H1 (cell line): ENCODE data around the gene KLHL29. TPM values are rescaled to one million over a fixed set of nuclear protein-coding genes. Genes with fewer than 3 reads are reported as not detected.

Experiments used
- CTCF ChIA-PET: fragments of 300-600 bp; sonication (Branson Sonifier 250); formaldehyde crosslinking; loops from one replicate; lab custom pipeline; 2021; ENCODE audit not compliant: partially characterized antibody; lab: Charles Lee
- POLR2A ChIA-PET: fragments of 300-600 bp; sonication (Branson Sonifier 250); formaldehyde crosslinking; loops from one replicate; lab custom pipeline; 2021; ENCODE audit warnings: inconsistent platforms; ENCODE audit not compliant: partially characterized antibody; lab: Charles Lee
- DNase-seq, 2 experiments: peaks; one replicate each; pipeline versions ENCODE4 v3.0.0 to v3.0.0-alpha.2; 2010 to 2022; ENCODE audit warnings: low spot score in 2 of 2, low read depth in 1 of 2, mixed read lengths in 1 of 2
- FAIRE-seq: peaks from 2 replicates; lab custom pipeline; 2011; peaks lifted over from hg19 to GRCh38; lab: Jason Lieb, UNC
- H2AFZ ChIP-seq: 2 replicates; pipeline ENCODE4 v1.8.1; 2012; ENCODE audit warnings: low read length, inconsistent platforms
- H2AK5ac ChIP-seq: 2 replicates; pipeline ENCODE4 v1.6.1; 2013; ENCODE audit warnings: low read depth, low read length
- H2BK120ac ChIP-seq: replicated peaks from 2 replicates; pipeline ENCODE3; 2013; ENCODE audit warnings: low read depth, low read length, inconsistent platforms
- H2BK12ac ChIP-seq: 2 replicates; pipeline ENCODE4 v1.6.1; 2013; ENCODE audit warnings: low read depth, low read length
- H2BK15ac ChIP-seq: 2 replicates; pipeline ENCODE4 v1.6.1; 2013; ENCODE audit warnings: low read length
- H2BK20ac ChIP-seq: 2 replicates; pipeline ENCODE4 v1.6.1; 2013; ENCODE audit warnings: low read length
- H2BK5ac ChIP-seq: 2 replicates; pipeline ENCODE4 v1.6.1; 2013; ENCODE audit warnings: low read depth, low read length
- H3K14ac ChIP-seq: 2 replicates; pipeline ENCODE4 v1.6.1; 2013; ENCODE audit warnings: inconsistent platforms; ENCODE audit not compliant: insufficient read length
- H3K18ac ChIP-seq: 2 replicates; pipeline ENCODE4 v1.6.1; 2013; ENCODE audit warnings: low read length; ENCODE audit errors: extremely low read depth
- H3K23ac ChIP-seq: 2 replicates; pipeline ENCODE4 v1.6.1; 2013; ENCODE audit warnings: inconsistent platforms; ENCODE audit not compliant: insufficient read length
- H3K23me2 ChIP-seq: 2 replicates; pipeline ENCODE4 v1.6.1; 2013; ENCODE audit warnings: low read depth, low read length
- H3K27ac ChIP-seq: 2 replicates; pipeline ENCODE4 v1.6.1; 2011; ENCODE audit warnings: low read depth, low read length, inconsistent platforms
- H3K27me3 ChIP-seq, 4 experiments: replicated peaks in 1 of 4; 1 replicate in 1 of 4; 2 replicates in 3 of 4; pipeline versions ENCODE4 v1.6.1 to v1.8.1; 2011 to 2013; ENCODE audit warnings: low read length in 3 of 4, mild to moderate bottlenecking in 3 of 4, inconsistent platforms in 2 of 4, mixed read lengths in 2 of 4, moderate library complexity in 1 of 4; ENCODE audit not compliant: control insufficient read depth in 3 of 4, insufficient read depth in 3 of 4; ENCODE audit errors: extremely low read depth in 1 of 4
- H3K36me3 ChIP-seq, 4 experiments: 2 replicates each; pipeline versions ENCODE4 v1.6.1 to v1.8.1; 2011 to 2013; ENCODE audit warnings: mild to moderate bottlenecking in 4 of 4, low read length in 3 of 4, moderate library complexity in 2 of 4, control low read depth in 1 of 4, inconsistent platforms in 1 of 4; ENCODE audit not compliant: insufficient read depth in 4 of 4, control insufficient read depth in 2 of 4
- H3K4ac ChIP-seq: replicated peaks from 2 replicates; pipeline ENCODE3; 2013; ENCODE audit warnings: low read length, low read depth, mixed read lengths, inconsistent platforms; ENCODE audit not compliant: insufficient read length
- H3K4me1 ChIP-seq, 4 experiments: replicated peaks in 1 of 4; 1 replicate in 1 of 4; 2 replicates in 3 of 4; pipeline versions ENCODE4 v1.6.1 to v1.8.1; 2011 to 2013; ENCODE audit warnings: low read length in 3 of 4, inconsistent platforms in 2 of 4, mixed read lengths in 1 of 4; ENCODE audit not compliant: insufficient read depth in 4 of 4, control insufficient read depth in 3 of 4
- H3K4me2 ChIP-seq, 2 experiments: 2 replicates each; pipeline versions ENCODE4 v1.6.1 to v1.8.1; 2011 to 2013; ENCODE audit warnings: low read depth in 2 of 2, low read length in 2 of 2, control low read depth in 1 of 2, inconsistent platforms in 1 of 2, mild to moderate bottlenecking in 1 of 2; ENCODE audit not compliant: insufficient read depth in 1 of 2
- H3K4me3 ChIP-seq, 4 experiments: fragments of 200-600, 300-600 bp in 1 of 4; sonication (generic), shearing (Covaris generic), sonication (Bioruptor Twin) in 1 of 4; 2 replicates each; pipeline versions ENCODE4 v1.5.1 to v1.8.1; 2011 to 2016; ENCODE audit warnings: low read length in 4 of 4, low read depth in 3 of 4, control low read depth in 2 of 4, inconsistent platforms in 2 of 4, mild to moderate bottlenecking in 2 of 4, mixed read lengths in 1 of 4, moderate library complexity in 1 of 4; ENCODE audit not compliant: insufficient read depth in 2 of 4; ENCODE audit errors: extremely low read depth in 1 of 4
- H3K56ac ChIP-seq: replicated peaks from 2 replicates; pipeline ENCODE3; 2013; ENCODE audit warnings: low read depth, mild to moderate bottlenecking, mixed read lengths, low read length, inconsistent platforms; ENCODE audit not compliant: insufficient read length
- H3K79me1 ChIP-seq: 2 replicates; pipeline ENCODE4 v1.6.1; 2013; ENCODE audit warnings: low read depth, low read length, control low read depth
- H3K79me2 ChIP-seq, 2 experiments: 2 replicates each; pipeline versions ENCODE4 v1.6.1 to v1.8.1; 2012 to 2013; ENCODE audit warnings: low read length in 2 of 2, mild to moderate bottlenecking in 2 of 2, inconsistent platforms in 1 of 2; ENCODE audit not compliant: insufficient read depth in 2 of 2, control insufficient read depth in 1 of 2
- H3K9ac ChIP-seq, 4 experiments: replicated peaks in 1 of 4; 1 replicate in 1 of 4; 2 replicates in 3 of 4; pipeline versions ENCODE4 v1.6.1 to v1.8.1; 2011 to 2013; ENCODE audit warnings: low read depth in 3 of 4, low read length in 3 of 4, control low read depth in 2 of 4, mild to moderate bottlenecking in 2 of 4, moderate library complexity in 2 of 4, inconsistent platforms in 1 of 4; ENCODE audit errors: extremely low read depth in 1 of 4
- H3K9me3 ChIP-seq, 2 experiments: 2 replicates each; pipeline versions ENCODE4 v1.6.1 to v1.8.1; 2012 to 2013; ENCODE audit warnings: mild to moderate bottlenecking in 2 of 2, moderate library complexity in 2 of 2, control low read depth in 1 of 2, inconsistent platforms in 1 of 2, low read depth in 1 of 2, low read length in 1 of 2, mixed read lengths in 1 of 2; ENCODE audit not compliant: insufficient read depth in 2 of 2
- H4K20me1 ChIP-seq, 2 experiments: replicated peaks in 1 of 2; 2 replicates each; pipeline versions ENCODE3 to v1.8.1; 2011 to 2013; ENCODE audit warnings: inconsistent platforms in 2 of 2, low read length in 2 of 2, mild to moderate bottlenecking in 1 of 2; ENCODE audit not compliant: insufficient read depth in 2 of 2, control insufficient read depth in 1 of 2
- H4K5ac ChIP-seq: 2 replicates; pipeline ENCODE4 v1.6.1; 2013; ENCODE audit warnings: low read length, low read depth, mixed read lengths, inconsistent platforms; ENCODE audit not compliant: insufficient read length
- H4K8ac ChIP-seq: 2 replicates; pipeline ENCODE4 v1.8.0; 2013; ENCODE audit warnings: mild to moderate bottlenecking, moderate library complexity, low read length, inconsistent platforms; ENCODE audit not compliant: insufficient read depth; ENCODE audit errors: extremely low read depth
- H4K91ac ChIP-seq: replicated peaks from 2 replicates; pipeline ENCODE3; 2013; ENCODE audit warnings: low read length, mixed read lengths, inconsistent platforms; ENCODE audit not compliant: insufficient read length
- CEBPB ChIP-seq: IDR thresholded peaks from 2 replicates; pipeline ENCODE4 v1.6.1; 2012; ENCODE audit warnings: low read depth, low read length
- CHD1 ChIP-seq: IDR thresholded peaks from 2 replicates; pipeline ENCODE4 v1.6.1; 2012; ENCODE audit warnings: low read depth, low read length, improper control_type of control experiment
- EGR1 ChIP-seq: IDR thresholded peaks from 2 replicates; pipeline ENCODE4 v1.6.1; 2011; ENCODE audit warnings: low read depth, low read length, borderline replicate concordance
- GABPA ChIP-seq: IDR thresholded peaks from 2 replicates; pipeline ENCODE4 v1.6.1; 2011; ENCODE audit warnings: mild to moderate bottlenecking, low read length, moderate library complexity, borderline replicate concordance; ENCODE audit not compliant: insufficient read depth
- KDM4A ChIP-seq: IDR thresholded peaks from one replicate; pipeline ENCODE4 v1.7.1; 2012; ENCODE audit warnings: low read depth, mild to moderate bottlenecking, moderate library complexity, low read length, inconsistent platforms; ENCODE audit not compliant: severe bottlenecking
- SAP30 ChIP-seq: fragments of 300-600 bp; sonication (generic); IDR thresholded peaks from 2 replicates; pipeline ENCODE4 v1.7.1; 2012; ENCODE audit warnings: low read length, moderate library complexity, mild to moderate bottlenecking, inconsistent platforms; ENCODE audit not compliant: insufficient read depth, insufficient replicate concordance
- WGBS, 2 experiments: shearing (Covaris generic) in 1 of 2; methylation state at CpG; one replicate each; pipeline versions ENCODE4 v1.1.6 to v1.1.7; 2013 to 2015; ENCODE audit warnings: low lambda C conversion rate in 2 of 2, mixed read lengths in 2 of 2, inconsistent platforms in 1 of 2, low coverage in 1 of 2, missing lambda C conversion rate in 1 of 2; ENCODE audit not compliant: insufficient replicate concordance in 2 of 2, insufficient coverage in 1 of 2, insufficient read length in 1 of 2; ENCODE audit errors: extremely low coverage in 1 of 2, missing lambda C conversion rate in 1 of 2; 5-methylcytosine and 5-hydroxymethylcytosine counted together
- polyA plus RNA-seq, 7 experiments: library from polyadenylated mRNA; depleted of rRNA in 3 of 7; stranded (reverse) in 5 of 7; unstranded in 2 of 7; fragments of >200 nt in 5 of 7; fragments of 200-250 nt in 2 of 7; gene quantifications; 1 replicate in 5 of 7; 2 replicates in 1 of 7; 4 replicates in 1 of 7; pipeline versions ENCODE4 v1.2.1 to v1.2.3, GENCODE V29; 2011 to 2013; ENCODE audit warnings: missing spikeins in 2 of 7, mixed read lengths in 2 of 7
- total RNA-seq: library from RNA; stranded (reverse); fragmentation: NEBNext Ultra II Directional; extraction: Animal tissue kit (Norgen Biotek cat#: 25700); gene quantifications from 2 replicates; pipeline ENCODE4 v1.2.1, GENCODE V29; 2021

The KLHL29 gene
- total and polyA plus RNA-seq, 2 of the 8 experiments (the other 6 are each of a cell fraction or from before 2014, with no cell fraction given) = 1.1 to 4.7 TPM

GRCh38 chr2:23508066-23508390 is 123.0 kb downstream of the KLHL29 start:
- WGBS, 2 experiments = 87% methylated on average over 3 of the region's 3 CpGs; no CpG with 5 or more reads in 1 of the 2 experiments
- H3K4me1 ChIP-seq = peaks cover 0 to 5% (median 0%) of the 10 kb centered on the region in 4 experiments; a peak in 3 of 7 replicates
- H3K27me3 ChIP-seq = no peaks in the 10 kb centered on the region
- H3K27ac ChIP-seq = no peak overlapping the region
- no peaks in the 10 kb centered on the region for H3K79me1 ChIP-seq
- no peak overlapping the region for H2BK20ac ChIP-seq
- no peak overlapping the region for H4K8ac ChIP-seq
- H2AFZ ChIP-seq = no peak overlapping the region
- FAIRE-seq (no peak), DNase-seq (no peak)
- ChIA-PET CTCF (interaction anchor here (0.7 to 1.3 kb wide), 2 partner anchors 15 to 40 kb away, joined by 3 read pairs; no protein-coding TSS in a partner anchor), POLR2A (no interaction called here)
- H3K9me3 ChIP-seq = no peaks in the 10 kb centered on the region
- H4K20me1 ChIP-seq = no peaks in the 10 kb centered on the region
- no peak overlapping the region; the same call in 1 of the 2 replicates for H2BK15ac ChIP-seq
- H2AK5ac ChIP-seq = no peak overlapping the region
- no peak overlapping the region for H3K4ac ChIP-seq
- no peaks in the 10 kb centered on the region for H3K36me3 ChIP-seq
- H3K23me2 ChIP-seq = no peaks in the 10 kb centered on the region
- H2BK120ac ChIP-seq = no peak overlapping the region
- H3K14ac ChIP-seq = no peak overlapping the region
- no peak overlapping the region for H4K5ac ChIP-seq
- H3K79me2 ChIP-seq = no peaks in the 10 kb centered on the region
- H3K23ac ChIP-seq = no peak overlapping the region
- H2BK12ac ChIP-seq = no peak overlapping the region
- H4K91ac ChIP-seq = no peak overlapping the region
- H3K9ac ChIP-seq = no peak overlapping the region
- H3K56ac ChIP-seq = no peak overlapping the region
- H2BK5ac ChIP-seq = no peak overlapping the region
- no peak overlapping the region for H3K4me2 ChIP-seq
- H3K18ac ChIP-seq = no peak overlapping the region
- no peak overlapping the region for H3K4me3 ChIP-seq
- TF ChIP-seq CEBPB (no peak), KDM4A (no peak), GABPA (no peak), EGR1 (no peak), SAP30 (no peak), CHD1 (no peak)
